ENCODE results near the gene TELO2.

DNA sequence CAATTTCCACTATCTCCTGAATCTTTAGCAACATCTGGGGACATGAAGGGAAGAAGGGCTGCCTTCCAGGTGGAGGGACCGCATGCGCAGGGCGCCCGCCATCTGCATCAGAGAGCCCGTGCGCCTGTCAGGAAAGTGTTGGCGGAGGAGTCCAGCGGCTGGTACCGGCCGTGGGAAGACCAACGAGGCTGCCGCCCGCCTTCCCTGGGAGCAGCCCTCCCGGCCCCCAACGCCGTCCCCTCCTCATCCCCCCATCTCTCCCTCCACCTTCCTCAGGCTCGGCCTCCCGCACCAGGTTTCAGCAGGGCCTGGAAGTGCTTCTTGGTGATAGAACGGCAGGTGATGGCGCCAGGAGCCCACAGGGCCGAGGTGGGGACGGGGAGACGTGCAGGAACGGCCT lies 27.1 kb upstream of the TELO2 start:
- TF ChIP-seq TARDBP (IDR thresholded peaks at IDR 0.05) (no peak), L3MBTL2 (conservative IDR thresholded peaks at IDR 0.05) (no peak), HDGF (IDR thresholded peaks at IDR 0.05; ENCODE audit: borderline replicate concordance) (no peak), FOXM1 (IDR thresholded peaks at IDR 0.05; ENCODE audit: borderline replicate concordance) (no peak), SP1 (IDR thresholded peaks at IDR 0.05) (no peak), ELF4 (IDR thresholded peaks at IDR 0.05) (no peak), BHLHE40 (IDR thresholded peaks at IDR 0.05; ENCODE audit: borderline replicate concordance) (no peak), ZNF384 (IDR thresholded peaks at IDR 0.05) (no peak), NFRKB (IDR thresholded peaks at IDR 0.05) (no peak), CTBP1 (IDR thresholded peaks at IDR 0.05; ENCODE audit: borderline replicate concordance) (no peak)
